Tibial nerve (tissue), 4 donors: ENCODE data around the gene PPP4R1. TPM values are rescaled to one million over a fixed set of nuclear protein-coding genes. Genes with fewer than 3 reads are reported as not detected.

Source experiments
- DNase-seq, 2 donors: peaks; one replicate each; pipeline ENCODE4 v3.0.0-alpha.2; 2019; ENCODE audit warnings: low spot score in 2 of 2
- H3K27ac ChIP-seq, 4 donors: fragments of 200-600 bp; sonication (generic) in 3 of 4; one replicate each; pipeline ENCODE4 v1.5.1; 2017 to 2019; ENCODE audit warnings: mild to moderate bottlenecking in 1 of 4
- H3K27me3 ChIP-seq, 2 donors: fragments of 200-600 bp; sonication (generic) in 1 of 2; one replicate each; pipeline versions ENCODE4 v1.5.1 to v1.6.0; 2017 to 2019
- H3K36me3 ChIP-seq, 3 donors: fragments of 200-600 bp; sonication (generic); one replicate each; pipeline ENCODE4 v1.5.1; 2018 to 2019
- H3K4me1 ChIP-seq, 4 donors: fragments of 200-600 bp; sonication (generic) in 3 of 4; one replicate each; pipeline ENCODE4 v1.5.1; 2017 to 2019
- H3K4me3 ChIP-seq, 4 donors: fragments of 200-600 bp; sonication (generic) in 3 of 4; one replicate each; pipeline ENCODE4 v1.5.1; 2017 to 2019; ENCODE audit warnings: mild to moderate bottlenecking in 1 of 4, moderate library complexity in 1 of 4
- H3K9me3 ChIP-seq, 4 donors: fragments of 200-600 bp; sonication (generic) in 3 of 4; one replicate each; pipeline ENCODE4 v1.5.1; 2017 to 2019
- EP300 ChIP-seq, 2 donors: sonication (generic); formaldehyde crosslinking; IDR thresholded peaks; one replicate each; pipeline ENCODE4 v1.6.1; 2017; ENCODE audit warnings: antibody characterized with exemption in 2 of 2, mild to moderate bottlenecking in 1 of 2
- POLR2A ChIP-seq, 2 donors: fragments of 450-650 bp; IDR thresholded peaks; one replicate each; pipeline ENCODE4 v1.6.1; 2017; ENCODE audit warnings: antibody characterized with exemption in 2 of 2, mild to moderate bottlenecking in 2 of 2, moderate library complexity in 2 of 2
- WGBS, 2 donors: methylation state at CpG; one replicate each; pipeline ENCODE4 v1.1.5; 2018; 5-methylcytosine and 5-hydroxymethylcytosine counted together
- total RNA-seq, 4 donors: library from RNA; depleted of rRNA; stranded (reverse); fragments of >200 nt; gene quantifications; one replicate each; pipeline ENCODE4 v1.1.0, GENCODE V29; 2016
- TF ChIP-seq, protein P1 (sequence below), 5 experiments: fragments of 200-600 bp in 3 of 5; fragments of 450-650 bp in 2 of 5; sonication (generic) in 3 of 5; IDR thresholded peaks; one replicate each; pipeline ENCODE4 v1.5.1; 2016 to 2019; ENCODE audit warnings: antibody characterized with exemption in 5 of 5, mild to moderate bottlenecking in 3 of 5, moderate library complexity in 2 of 5

Gene PPP4R1
- total RNA-seq, 4 donors from 2014 or later, result 97.7 to 124 (median 102) TPM

DNA sequence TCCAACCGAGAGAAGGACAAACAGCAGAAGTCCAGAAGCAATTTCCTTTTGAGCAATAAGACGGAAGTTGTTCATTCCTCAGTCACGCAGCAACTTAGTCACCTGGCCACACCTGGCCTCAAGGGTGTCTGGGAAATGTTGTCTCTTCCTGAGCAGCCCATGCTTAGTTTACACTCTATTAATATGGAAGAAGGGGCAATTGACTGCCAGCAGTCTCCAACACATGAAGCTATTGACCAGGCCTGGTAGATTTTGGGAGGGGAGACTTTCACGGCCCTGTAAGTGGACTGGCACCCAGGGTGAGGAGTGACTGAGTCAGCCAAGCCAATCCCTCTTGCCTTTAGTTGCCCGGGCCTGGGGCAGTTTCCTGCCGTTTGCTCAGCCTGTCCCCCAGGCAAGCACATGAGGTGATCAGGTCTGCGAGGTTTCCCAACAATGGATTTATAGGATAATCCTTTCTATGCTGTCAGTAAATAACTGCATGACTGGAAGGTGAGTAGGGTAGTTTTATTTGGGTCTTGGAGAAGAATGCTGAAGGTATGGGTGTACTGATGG, 43.8 kb upstream of the PPP4R1 start:
- Histone ChIP-seq H3K36me3 (no peaks in the 10 kb centered on the region), H3K9me3 (no peaks in the 10 kb centered on the region), H3K27me3 (no peaks in the 10 kb centered on the region), H3K4me3 (no peak overlapping the region), H3K27ac (no peak overlapping the region), H3K4me1 (no peaks in the 10 kb centered on the region)
- WGBS, 2 donors, result 87 to 88% methylated on average over 7 of the region's 7 CpGs
- TF ChIP-seq, protein P1, sequence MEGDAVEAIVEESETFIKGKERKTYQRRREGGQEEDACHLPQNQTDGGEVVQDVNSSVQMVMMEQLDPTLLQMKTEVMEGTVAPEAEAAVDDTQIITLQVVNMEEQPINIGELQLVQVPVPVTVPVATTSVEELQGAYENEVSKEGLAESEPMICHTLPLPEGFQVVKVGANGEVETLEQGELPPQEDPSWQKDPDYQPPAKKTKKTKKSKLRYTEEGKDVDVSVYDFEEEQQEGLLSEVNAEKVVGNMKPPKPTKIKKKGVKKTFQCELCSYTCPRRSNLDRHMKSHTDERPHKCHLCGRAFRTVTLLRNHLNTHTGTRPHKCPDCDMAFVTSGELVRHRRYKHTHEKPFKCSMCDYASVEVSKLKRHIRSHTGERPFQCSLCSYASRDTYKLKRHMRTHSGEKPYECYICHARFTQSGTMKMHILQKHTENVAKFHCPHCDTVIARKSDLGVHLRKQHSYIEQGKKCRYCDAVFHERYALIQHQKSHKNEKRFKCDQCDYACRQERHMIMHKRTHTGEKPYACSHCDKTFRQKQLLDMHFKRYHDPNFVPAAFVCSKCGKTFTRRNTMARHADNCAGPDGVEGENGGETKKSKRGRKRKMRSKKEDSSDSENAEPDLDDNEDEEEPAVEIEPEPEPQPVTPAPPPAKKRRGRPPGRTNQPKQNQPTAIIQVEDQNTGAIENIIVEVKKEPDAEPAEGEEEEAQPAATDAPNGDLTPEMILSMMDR (IDR thresholded peaks at IDR 0.05), result no peak
- TF ChIP-seq EP300 (IDR thresholded peaks at IDR 0.05) (no peak), POLR2A (IDR thresholded peaks at IDR 0.05) (no peak)
- no peak for DNase-seq

DNA sequence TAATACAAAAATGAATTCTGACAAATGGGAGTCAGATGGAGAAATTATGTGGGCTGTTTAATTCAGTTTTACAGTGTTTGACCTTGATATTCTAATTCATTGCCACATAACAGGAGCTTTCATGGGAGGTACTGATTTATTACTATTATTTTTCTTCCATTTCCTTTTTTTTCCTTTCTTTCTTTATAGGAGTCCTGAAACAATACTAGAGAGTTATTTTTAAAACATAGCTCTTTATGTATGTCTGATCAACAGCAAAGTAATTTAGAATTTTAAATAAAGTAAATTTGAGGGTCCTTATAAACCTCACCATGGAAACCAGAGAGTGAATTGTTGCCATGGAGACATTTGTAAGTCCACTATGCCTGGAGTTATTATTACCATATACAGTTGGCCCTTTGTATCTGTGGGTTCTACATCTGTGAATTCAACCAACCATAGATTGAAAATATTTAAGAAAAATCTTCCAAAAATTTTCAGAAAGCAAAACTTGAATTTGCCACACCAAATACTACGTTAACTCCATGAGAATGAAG, 40.9 kb upstream of the PPP4R1 start:
- H3K27ac ChIP-seq, result no peak overlapping the region
- H3K9me3 ChIP-seq, result no peaks in the 10 kb centered on the region
- H3K4me3 ChIP-seq, result no peak overlapping the region
- WGBS, 2 donors, result 50 to 68% methylated on average over 1 of the region's 1 CpG
- TF ChIP-seq EP300 (IDR thresholded peaks at IDR 0.05), result no peak
- H3K36me3 ChIP-seq, result no peaks in the 10 kb centered on the region
- H3K27me3 ChIP-seq, result no peaks in the 10 kb centered on the region
- DNase-seq, result no peak
- no peaks in the 10 kb centered on the region for H3K4me1 ChIP-seq

DNA sequence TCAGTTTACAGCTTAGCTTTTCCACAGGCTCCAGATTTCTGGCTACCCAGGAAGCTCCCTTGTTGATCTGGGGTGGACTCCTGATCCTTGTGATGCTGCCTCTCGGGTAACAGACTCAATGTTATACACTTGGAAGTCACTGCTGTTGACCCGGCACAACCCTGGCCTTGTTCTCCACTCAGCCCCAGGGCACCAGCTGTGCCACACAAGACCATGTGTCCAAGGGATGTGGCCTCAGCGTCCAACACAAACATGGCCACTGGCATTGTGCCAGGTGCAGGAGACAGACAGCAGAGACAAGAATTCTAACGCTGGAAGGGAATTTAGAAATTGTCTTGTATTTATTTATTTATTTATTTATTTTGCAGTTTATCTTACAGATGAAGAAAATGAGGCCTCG, 39.0 kb upstream of the PPP4R1 start:
- TF ChIP-seq POLR2A (IDR thresholded peaks at IDR 0.05), result no peak
- TF ChIP-seq, protein P1 (IDR thresholded peaks at IDR 0.05), result no peak
- TF ChIP-seq EP300 (IDR thresholded peaks at IDR 0.05), result peak in 1 of 2 donors; percentile 17
- H3K9me3 ChIP-seq, result no peaks in the 10 kb centered on the region
- H3K27me3 ChIP-seq, result no peaks in the 10 kb centered on the region
- WGBS, 2 donors, result 42 to 45% methylated on average over 5 of the region's 5 CpGs
- H3K4me3 ChIP-seq, result no peak overlapping the region
- peak in 1 of 2 donors; percentile 11 for DNase-seq
- no peaks in the 10 kb centered on the region for H3K4me1 ChIP-seq
- no peak overlapping the region for H3K27ac ChIP-seq
- no peaks in the 10 kb centered on the region for H3K36me3 ChIP-seq

DNA sequence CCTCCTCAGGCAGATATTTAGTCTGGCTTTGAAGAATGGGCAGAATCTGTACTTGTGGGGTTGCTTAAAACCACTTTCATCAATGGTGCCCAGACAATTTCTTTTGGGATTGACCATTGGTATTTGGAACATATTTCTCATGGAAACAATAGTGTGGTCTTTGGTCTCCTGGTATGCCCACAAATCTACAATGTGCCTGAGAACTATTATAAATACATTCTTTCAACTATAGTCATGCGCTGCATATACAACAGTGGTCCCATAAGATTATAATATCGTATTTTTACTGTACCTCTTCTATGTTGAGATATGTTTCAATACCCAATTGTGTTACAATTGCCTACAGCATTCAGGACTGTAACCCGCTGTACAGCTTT, 34.8 kb upstream of the PPP4R1 start:
- 55 to 73% methylated on average over 3 of the region's 3 CpGs for WGBS, 2 donors

DNA sequence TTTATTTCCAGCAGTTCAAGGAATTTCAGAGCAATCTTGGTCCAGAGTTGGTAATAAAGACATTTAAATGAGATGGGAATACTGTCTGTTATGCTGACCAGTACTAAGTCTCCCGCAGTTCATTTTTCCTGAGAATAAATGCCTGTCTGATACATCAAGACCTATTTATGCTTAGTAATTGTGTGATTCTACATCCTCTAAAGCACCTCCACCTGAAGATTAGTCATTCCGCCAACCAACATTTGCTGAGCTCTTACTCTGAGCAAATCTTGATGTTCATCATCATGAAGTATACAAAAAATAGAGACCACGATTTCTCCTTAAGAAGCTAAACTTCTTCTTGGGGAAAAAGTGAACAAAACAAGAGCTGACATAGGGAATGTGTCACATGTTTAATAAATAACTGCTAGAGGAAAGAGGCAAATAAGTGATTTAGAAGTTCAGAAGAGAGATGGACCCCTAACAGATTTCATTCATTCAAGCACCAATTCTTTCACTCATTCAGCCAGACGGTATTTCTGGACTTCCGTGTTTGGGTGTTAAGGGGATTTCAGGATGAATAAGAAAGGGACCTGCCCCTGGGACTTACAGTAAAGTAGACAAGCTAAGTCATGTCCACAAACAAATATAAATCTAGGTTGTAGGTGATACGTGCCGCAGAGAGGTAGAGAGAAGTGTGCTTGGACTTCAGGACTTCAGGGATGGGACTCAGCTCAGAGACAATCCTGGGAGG, 34.2 kb upstream of the PPP4R1 start:
- TF ChIP-seq, protein P1 (IDR thresholded peaks at IDR 0.05), result no peak
- Histone ChIP-seq H3K36me3 (no peaks in the 10 kb centered on the region), H3K4me3 (no peak overlapping the region), H3K4me1 (no peaks in the 10 kb centered on the region), H3K27ac (no peak overlapping the region), H3K27me3 (no peaks in the 10 kb centered on the region), H3K9me3 (no peaks in the 10 kb centered on the region)
- DNase-seq, result no peak
- WGBS, 2 donors, result 92 to 94% methylated on average over 7 of the region's 7 CpGs

More for the DNA sequence above, 34.8 kb upstream of the PPP4R1 start:
- no peaks in the 10 kb centered on the region for H3K9me3 ChIP-seq
- H3K27ac ChIP-seq, result no peak overlapping the region
- H3K36me3 ChIP-seq, result no peaks in the 10 kb centered on the region
- H3K27me3 ChIP-seq, result no peaks in the 10 kb centered on the region
- H3K4me3 ChIP-seq, result no peak overlapping the region
- DNase-seq, result no peak
- TF ChIP-seq EP300 (IDR thresholded peaks at IDR 0.05) (no peak), POLR2A (IDR thresholded peaks at IDR 0.05) (no peak)
- TF ChIP-seq, protein P1 (IDR thresholded peaks at IDR 0.05), result no peak
- no peaks in the 10 kb centered on the region for H3K4me1 ChIP-seq
